ENCODE results near the gene PCGF1.

Gene PCGF1

GRCh38 chr2:74516650-74517049 lies 9.2 kb upstream of the PCGF1 start:
- no peak overlapping the region for H3K27ac ChIP-seq
- H3K36me3 ChIP-seq: no peaks in the 10 kb centered on the region
- TF ChIP-seq Cebpa-rat (IDR thresholded peaks at IDR 0.05): no peak
- no peak overlapping the region for H3K4me3 ChIP-seq
- peaks cover 39% of the 10 kb centered on the region for H4K20me1 ChIP-seq
- no peak overlapping the region for H3K9ac ChIP-seq
- H3K4me2 ChIP-seq: no peak overlapping the region
- H3K27me3 ChIP-seq: peaks cover 92% of the 10 kb centered on the region
- H3K9me3 ChIP-seq: peaks cover 27% of the 10 kb centered on the region; the same call in 1 of the 2 replicates
- H3K4me1 ChIP-seq: peaks cover 16% of the 10 kb centered on the region

GRCh38 chr2:74515981-74516633 lies 8.6 kb upstream of the PCGF1 start:
- H3K4me1 ChIP-seq: peaks cover 16% of the 10 kb centered on the region
- H4K20me1 ChIP-seq: peaks cover 39% of the 10 kb centered on the region
- H3K36me3 ChIP-seq: no peaks in the 10 kb centered on the region
- no peak for TF ChIP-seq Cebpa-rat (IDR thresholded peaks at IDR 0.05)
- peaks cover 27% of the 10 kb centered on the region; the same call in 1 of the 2 replicates for H3K9me3 ChIP-seq
- no peak overlapping the region for H3K27ac ChIP-seq
- H3K4me2 ChIP-seq: no peak overlapping the region
- no peak overlapping the region for H3K9ac ChIP-seq
- no peak overlapping the region for H3K4me3 ChIP-seq
- peaks cover 97% of the 10 kb centered on the region for H3K27me3 ChIP-seq

DNA sequence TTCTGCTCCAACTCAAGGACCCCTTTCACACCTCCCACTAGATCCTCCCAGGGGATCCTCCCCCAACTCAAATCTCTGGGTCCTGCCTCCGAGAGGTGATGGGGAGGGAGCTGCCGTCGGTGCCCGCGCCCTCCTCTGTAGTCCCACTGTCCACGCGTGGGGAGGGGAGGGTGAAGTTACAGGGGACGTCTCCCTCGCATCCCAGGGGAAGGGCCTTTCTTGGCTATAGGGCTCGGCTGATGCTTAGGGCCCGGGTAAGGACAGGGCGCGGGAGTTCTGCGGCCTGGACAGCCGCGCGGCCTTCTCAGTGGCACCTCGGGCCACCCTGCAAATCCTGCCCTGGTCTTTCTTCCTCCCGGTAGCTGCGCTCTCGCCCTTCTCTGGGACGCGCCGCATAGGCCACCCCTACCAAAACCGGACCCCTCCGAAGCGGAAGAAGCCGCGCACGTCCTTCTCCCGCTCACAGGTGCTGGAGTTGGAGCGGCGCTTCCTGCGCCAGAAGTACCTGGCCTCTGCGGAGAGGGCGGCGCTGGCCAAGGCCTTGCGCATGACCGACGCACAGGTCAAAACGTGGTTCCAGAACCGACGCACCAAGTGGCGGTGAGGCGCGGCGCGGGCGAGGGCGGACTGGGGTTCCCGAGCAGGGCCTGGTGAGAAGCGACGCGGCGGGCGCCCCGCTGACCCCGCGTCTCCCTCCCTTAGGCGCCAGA lies 7.9 kb upstream of the PCGF1 start:
- Histone ChIP-seq H3K4me1 (peaks cover 16% of the 10 kb centered on the region), H3K9ac (no peak overlapping the region), H3K27me3 (peaks cover 100% of the 10 kb centered on the region), H3K27ac (no peak overlapping the region), H3K9me3 (peaks cover 27% of the 10 kb centered on the region; the same call in 1 of the 2 replicates), H3K36me3 (no peaks in the 10 kb centered on the region), H3K4me3 (0 out of 2 replicates have a peak overlapping the region, but pooled peaks have one; percentile 41), H3K4me2 (peak overlapping the region; percentile 47; the same call in 1 of the 2 replicates), H4K20me1 (peaks cover 39% of the 10 kb centered on the region)
- TF ChIP-seq Cebpa-rat (IDR thresholded peaks at IDR 0.05): no peak

DNA sequence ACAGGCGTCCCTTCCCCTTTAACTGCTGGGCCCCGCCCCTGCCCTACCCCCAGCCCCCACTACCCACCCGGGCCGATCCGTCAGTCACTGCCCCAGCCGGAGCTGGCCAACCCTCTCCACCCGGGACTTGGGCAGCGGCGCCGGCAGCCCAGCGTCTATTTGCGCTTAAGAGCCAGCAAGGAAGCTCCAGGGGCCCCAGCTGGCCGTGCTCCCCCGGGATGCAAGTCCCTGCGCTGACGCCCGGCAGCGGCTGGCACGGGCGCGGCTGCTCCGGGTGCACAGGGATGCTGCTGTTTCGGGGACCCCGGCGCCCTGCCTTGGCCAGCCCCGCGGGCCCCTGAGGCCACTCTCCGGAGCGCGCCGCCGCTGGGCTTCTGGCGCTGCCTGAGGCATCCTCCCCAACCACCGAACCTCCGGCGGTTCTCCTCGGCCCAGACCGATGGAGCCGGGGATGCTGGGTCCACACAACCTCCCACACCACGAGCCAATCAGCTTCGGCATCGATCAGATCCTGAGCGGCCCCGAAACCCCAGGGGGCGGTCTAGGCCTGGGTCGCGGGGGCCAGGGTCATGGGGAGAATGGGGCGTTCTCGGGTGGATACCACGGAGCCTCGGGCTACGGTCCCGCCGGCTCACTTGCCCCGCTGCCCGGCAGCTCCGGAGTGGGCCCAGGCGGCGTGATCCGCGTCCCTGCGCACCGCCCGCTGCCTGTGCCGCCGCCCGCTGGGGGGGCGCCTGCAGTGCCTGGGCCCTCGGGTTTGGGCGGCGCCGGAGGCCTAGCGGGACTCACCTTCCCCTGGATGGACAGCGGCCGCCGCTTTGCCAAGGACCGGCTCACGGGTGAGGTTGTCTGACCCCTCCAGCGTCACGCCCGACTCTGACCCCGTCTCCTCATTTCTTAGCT lies 7.1 kb upstream of the PCGF1 start, which contains the start of gene TLX2:
Gene TLX2, plus strand, starts transcription at position 83 of the 903 bp plus-strand sequence. Its CDS starts 357 bp downstream, at position 440.
- Histone ChIP-seq H3K27me3 (peaks cover 100% of the 10 kb centered on the region), H3K4me3 (peak within 1 kb of the TSS; percentile 41; the same call in 1 of the 2 replicates), H3K27ac (no peak within 1 kb of the TSS), H3K9me3 (peaks cover 27% of the 10 kb centered on the region; the same call in 1 of the 2 replicates), H3K36me3 (no peaks in the 10 kb centered on the region), H3K9ac (no peak within 1 kb of the TSS), H4K20me1 (peaks cover 39% of the 10 kb centered on the region), H3K4me1 (peaks cover 16% of the 10 kb centered on the region), H3K4me2 (peak within 1 kb of the TSS; percentile 47)
- TF ChIP-seq Cebpa-rat (IDR thresholded peaks at IDR 0.05): no peak

GRCh38 chr2:74513605-74514367 lies 6.3 kb upstream of the PCGF1 start:
- no peak overlapping the region for H3K27ac ChIP-seq
- peak overlapping the region; percentile 47 for H3K4me2 ChIP-seq
- no peak overlapping the region for H3K9ac ChIP-seq
- TF ChIP-seq Cebpa-rat (IDR thresholded peaks at IDR 0.05): no peak
- H3K4me1 ChIP-seq: peaks cover 16% of the 10 kb centered on the region
- no peaks in the 10 kb centered on the region for H3K36me3 ChIP-seq
- peaks cover 27% of the 10 kb centered on the region; the same call in 1 of the 2 replicates for H3K9me3 ChIP-seq
- peaks cover 39% of the 10 kb centered on the region for H4K20me1 ChIP-seq
- 0 out of 2 replicates have a peak overlapping the region, but pooled peaks have one; percentile 41 for H3K4me3 ChIP-seq
- H3K27me3 ChIP-seq: peaks cover 100% of the 10 kb centered on the region

DNA sequence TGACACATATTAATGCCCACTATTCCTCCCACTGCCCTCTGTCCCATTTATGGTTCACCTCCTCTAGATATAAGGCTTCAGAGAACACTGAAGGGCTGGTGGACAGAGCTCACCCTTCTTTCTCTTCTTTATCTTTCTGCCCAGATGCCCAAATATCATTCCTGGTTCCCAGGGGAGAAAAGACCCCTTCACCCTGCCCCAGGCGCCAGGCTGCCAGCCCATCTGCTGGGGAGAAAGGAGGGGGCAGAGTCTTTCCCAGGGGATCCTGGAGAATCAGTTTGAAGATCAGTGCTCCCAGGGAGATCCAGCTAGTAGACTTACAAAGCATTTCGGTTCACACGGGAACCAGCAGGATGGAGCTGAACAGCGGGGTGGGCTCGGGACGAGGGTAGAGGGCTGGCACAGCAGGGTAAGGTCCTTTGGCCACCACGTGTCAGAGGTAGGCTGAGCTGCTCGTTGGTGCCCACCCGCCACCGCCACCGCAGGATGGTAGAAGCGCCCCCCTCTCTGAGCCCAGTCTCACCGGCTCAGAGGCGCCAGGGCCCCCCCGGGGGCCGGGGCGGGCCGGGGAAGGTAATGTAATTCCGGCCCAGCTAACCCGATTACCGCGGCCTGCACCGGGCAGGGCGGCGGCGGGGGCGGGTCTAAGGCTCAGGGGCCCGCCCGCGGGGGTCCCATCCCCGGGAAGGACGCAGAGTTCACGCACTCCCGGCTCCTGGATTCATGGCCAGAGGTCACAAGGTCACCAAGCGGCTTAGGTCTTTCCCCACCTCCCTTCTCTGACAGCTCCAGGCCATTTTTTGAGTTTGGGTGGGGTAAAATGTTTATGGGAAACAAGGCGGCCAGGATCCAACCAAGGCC lies 5.5 kb upstream of the PCGF1 start:
- Histone ChIP-seq H3K9me3 (peaks cover 27% of the 10 kb centered on the region; the same call in 1 of the 2 replicates), H3K27me3 (peaks cover 100% of the 10 kb centered on the region), H4K20me1 (peaks cover 39% of the 10 kb centered on the region), H3K27ac (no peak overlapping the region), H3K9ac (no peak overlapping the region), H3K4me3 (no peak overlapping the region), H3K4me2 (no peak overlapping the region), H3K36me3 (no peaks in the 10 kb centered on the region), H3K4me1 (peaks cover 22% of the 10 kb centered on the region)
- TF ChIP-seq Cebpa-rat (IDR thresholded peaks at IDR 0.05): no peak

GRCh38 chr2:74511104-74511989 lies 3.9 kb upstream of the PCGF1 start:
- peaks cover 84% of the 10 kb centered on the region for H3K27me3 ChIP-seq
- H3K27ac ChIP-seq: no peak overlapping the region
- no peaks in the 10 kb centered on the region for H3K36me3 ChIP-seq
- H4K20me1 ChIP-seq: peaks cover 34% of the 10 kb centered on the region
- TF ChIP-seq Cebpa-rat (IDR thresholded peaks at IDR 0.05): no peak
- peaks cover 32% of the 10 kb centered on the region for H3K4me1 ChIP-seq
- peaks cover 24% of the 10 kb centered on the region; the same call in 1 of the 2 replicates for H3K9me3 ChIP-seq
- H3K4me2 ChIP-seq: no peak overlapping the region
- H3K4me3 ChIP-seq: no peak overlapping the region
- H3K9ac ChIP-seq: no peak overlapping the region

All from BLaER1 (cell line).